ACC112 (cell line): ENCODE data around the gene STK10.

ENCODE experiments used
- H2AFZ ChIP-seq: fragments of 200-600 bp; sonication (generic); one replicate; pipeline ENCODE4 v1.6.0; 2017; ENCODE audit warnings: antibody characterized with exemption, low read length; ENCODE audit not compliant: unreplicated experiment
- H3K27ac ChIP-seq: fragments of 200-600 bp; sonication (generic); 2 replicates; pipeline ENCODE4 v1.5.1; 2014; ENCODE audit warnings: low read depth, mild to moderate bottlenecking, antibody characterized with exemption, low read length, moderate library complexity
- H3K27me3 ChIP-seq: fragments of 200-600 bp; sonication (generic); 2 replicates; pipeline ENCODE4 v1.6.1; 2014; ENCODE audit warnings: mild to moderate bottlenecking, antibody characterized with exemption, low read length, moderate library complexity, mixed read lengths; ENCODE audit not compliant: insufficient read depth
- H3K36me3 ChIP-seq: fragments of 200-600 bp; sonication (generic); 2 replicates; pipeline ENCODE4 v1.6.1; 2016; ENCODE audit warnings: mild to moderate bottlenecking, antibody characterized with exemption, low read length, moderate library complexity, mixed read lengths; ENCODE audit not compliant: insufficient read depth
- H3K4me1 ChIP-seq: fragments of 200-600 bp; sonication (generic); one replicate; pipeline ENCODE4 v1.6.1; 2016; ENCODE audit warnings: low read length, mixed read lengths; ENCODE audit not compliant: insufficient read depth, unreplicated experiment, control insufficient read depth
- H3K4me3 ChIP-seq: fragments of 200-600 bp; sonication (generic); 2 replicates; pipeline ENCODE4 v1.5.1; 2014; ENCODE audit warnings: mild to moderate bottlenecking, low read depth, low read length
- H3K79me2 ChIP-seq: fragments of 200-600 bp; sonication (generic); one replicate; pipeline ENCODE4 v1.6.0; 2016; ENCODE audit warnings: low read length; ENCODE audit not compliant: control insufficient read depth, unreplicated experiment, insufficient read depth

The STK10 gene

GRCh38 chr5:172188033-172188892 lies at the start of gene STK10:
STK10 (minus strand) TSS chr5:172188224; CDS start chr5:172188042, 182 bp downstream.
- Histone ChIP-seq H3K79me2 (peaks cover 36% of the 10 kb centered on the region), H3K4me3 (peak within 1 kb of the TSS; percentile 94), H3K27ac (peak within 1 kb of the TSS; percentile 76), H3K36me3 (no peaks in the 10 kb centered on the region), H3K27me3 (no peaks in the 10 kb centered on the region), H2AFZ (peak within 1 kb of the TSS; percentile 85), H3K4me1 (peaks cover 15% of the 10 kb centered on the region)

- H3K36me3 ChIP-seq = peaks cover 3% of the 10 kb centered on the region; the same call in 1 of the 2 replicates
- peaks cover 24% of the 10 kb centered on the region for H3K79me2 ChIP-seq
- no peak overlapping the region for H2AFZ ChIP-seq
- peaks cover 4% of the 10 kb centered on the region for H3K4me1 ChIP-seq
- no peak overlapping the region for H3K4me3 ChIP-seq
- H3K27ac ChIP-seq = no peak overlapping the region
- H3K27me3 ChIP-seq = no peaks in the 10 kb centered on the region
These were observed 48.1 kb upstream of the STK10 start for GRCh38 chr5:172235827-172236736.

- H3K4me3 ChIP-seq = no peak overlapping the region
- peaks cover 4% of the 10 kb centered on the region for H3K4me1 ChIP-seq
- peaks cover 3% of the 10 kb centered on the region; the same call in 1 of the 2 replicates for H3K36me3 ChIP-seq
- H3K27ac ChIP-seq = no peak overlapping the region
- H2AFZ ChIP-seq = no peak overlapping the region
- peaks cover 24% of the 10 kb centered on the region for H3K79me2 ChIP-seq
- no peaks in the 10 kb centered on the region for H3K27me3 ChIP-seq
These were observed 47.2 kb upstream of the STK10 start for GRCh38 chr5:172235132-172235780.

GRCh38 chr5:172234031-172234430 lies 46.0 kb upstream of the STK10 start:
- Histone ChIP-seq H3K4me1 (peaks cover 4% of the 10 kb centered on the region), H3K36me3 (peaks cover 8% of the 10 kb centered on the region), H3K79me2 (peaks cover 24% of the 10 kb centered on the region), H2AFZ (no peak overlapping the region), H3K27ac (no peak overlapping the region), H3K4me3 (no peak overlapping the region), H3K27me3 (no peaks in the 10 kb centered on the region)

- H3K4me1 ChIP-seq = no peaks in the 10 kb centered on the region
- no peaks in the 10 kb centered on the region for H3K79me2 ChIP-seq
- H3K36me3 ChIP-seq = peaks cover 8% of the 10 kb centered on the region
- H3K4me3 ChIP-seq = no peak overlapping the region
- H3K27ac ChIP-seq = no peak overlapping the region
- H3K27me3 ChIP-seq = no peaks in the 10 kb centered on the region
- H2AFZ ChIP-seq = no peak overlapping the region
These were observed 41.9 kb upstream of the STK10 start for GRCh38 chr5:172229904-172230303.

GRCh38 chr5:172224996-172225395 lies 37.0 kb upstream of the STK10 start:
- H3K27me3 ChIP-seq = no peaks in the 10 kb centered on the region
- H3K27ac ChIP-seq = no peak overlapping the region
- no peak overlapping the region for H2AFZ ChIP-seq
- no peaks in the 10 kb centered on the region for H3K79me2 ChIP-seq
- no peak overlapping the region for H3K4me3 ChIP-seq
- peaks cover 24% of the 10 kb centered on the region for H3K36me3 ChIP-seq
- H3K4me1 ChIP-seq = no peaks in the 10 kb centered on the region

DNA sequence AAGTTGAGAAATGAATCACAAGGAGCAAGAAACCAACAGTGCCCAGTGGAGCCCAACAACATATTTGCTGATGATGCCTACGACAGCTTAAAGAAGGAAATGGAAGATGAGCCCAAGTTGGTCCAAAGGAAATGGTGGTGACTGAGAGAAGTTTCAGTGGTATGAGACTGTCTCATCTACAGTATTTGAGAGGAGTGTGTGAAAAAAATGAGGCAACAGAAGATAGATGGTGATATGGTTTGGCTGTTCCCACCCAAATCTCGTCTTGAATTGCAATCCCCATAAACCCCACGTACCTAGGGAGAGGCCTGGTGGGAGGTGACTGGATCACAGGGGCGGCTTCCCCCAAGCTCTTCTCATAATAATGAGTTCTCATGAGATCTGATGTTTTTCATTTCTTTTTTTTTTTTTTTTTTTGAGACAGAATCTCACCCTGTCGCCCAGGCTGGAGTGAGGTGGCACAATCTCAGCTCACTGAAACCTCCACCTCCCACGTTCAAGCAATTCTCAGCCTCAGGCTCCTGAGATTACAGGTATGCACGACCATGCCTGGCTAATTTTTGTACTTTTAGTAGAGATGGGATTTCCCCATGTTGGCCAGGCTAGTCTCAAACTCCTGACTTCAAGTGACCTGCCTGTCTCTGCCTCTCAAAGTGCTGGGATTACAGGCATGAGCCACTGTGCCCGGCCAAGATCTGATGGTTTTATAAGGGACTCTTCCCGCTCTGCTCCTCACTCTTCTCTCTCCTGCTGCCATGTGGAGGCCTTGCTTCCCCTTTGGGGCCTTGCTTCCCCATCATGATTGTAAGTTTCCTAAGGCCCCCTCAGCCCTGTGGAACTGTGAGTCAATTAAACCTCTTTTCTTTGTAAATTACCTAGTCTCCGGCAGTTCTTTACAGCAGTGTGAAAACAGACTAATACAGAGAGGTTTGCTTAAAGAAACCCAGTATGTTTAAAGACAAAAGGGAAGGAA lies 36.2 kb upstream of the STK10 start:
- H3K4me3 ChIP-seq = no peak overlapping the region
- no peaks in the 10 kb centered on the region for H3K4me1 ChIP-seq
- no peak overlapping the region for H2AFZ ChIP-seq
- no peak overlapping the region for H3K27ac ChIP-seq
- peaks cover 28% of the 10 kb centered on the region for H3K36me3 ChIP-seq
- no peaks in the 10 kb centered on the region for H3K79me2 ChIP-seq
- H3K27me3 ChIP-seq = no peaks in the 10 kb centered on the region

DNA sequence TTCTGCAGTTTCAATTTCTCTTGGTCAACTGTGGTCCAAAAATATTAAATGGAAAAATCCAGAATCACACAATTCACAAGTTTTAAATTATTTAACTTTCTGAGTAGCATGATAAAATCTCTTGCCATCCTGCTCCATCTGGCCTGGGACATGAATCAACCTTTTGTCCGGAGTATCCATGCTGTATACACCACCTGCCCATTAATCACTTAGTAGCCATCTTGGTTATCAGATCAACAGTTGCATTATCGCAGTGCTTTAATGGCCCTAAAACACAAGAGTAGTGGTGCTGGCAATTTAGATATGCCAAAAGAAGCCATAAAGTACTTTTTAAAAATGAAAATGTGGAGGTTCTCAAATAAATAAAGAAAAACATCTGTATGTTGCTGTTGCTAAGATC lies 31.3 kb upstream of the STK10 start:
- Histone ChIP-seq H2AFZ (no peak overlapping the region), H3K36me3 (peaks cover 41% of the 10 kb centered on the region), H3K27me3 (no peaks in the 10 kb centered on the region), H3K79me2 (peaks cover 16% of the 10 kb centered on the region), H3K4me3 (no peak overlapping the region), H3K27ac (no peak overlapping the region), H3K4me1 (peaks cover 6% of the 10 kb centered on the region)

- H3K4me1 ChIP-seq = peaks cover 6% of the 10 kb centered on the region
- H2AFZ ChIP-seq = no peak overlapping the region
- peaks cover 41% of the 10 kb centered on the region for H3K36me3 ChIP-seq
- no peak overlapping the region for H3K4me3 ChIP-seq
- peaks cover 16% of the 10 kb centered on the region for H3K79me2 ChIP-seq
- H3K27ac ChIP-seq = peak overlapping the region; percentile 65
- no peaks in the 10 kb centered on the region for H3K27me3 ChIP-seq
These were observed 28.3 kb upstream of the STK10 start for GRCh38 chr5:172216345-172216744.
